Fibroblast of lung (primary cell): ENCODE results near the gene ETDB. TPM values are rescaled to one million over a fixed set of nuclear protein-coding genes. Genes with fewer than 3 reads are reported as not detected.
"Not testable (repeated sequence)": the region's sequence is repeated elsewhere in the genome, so short reads cannot be mapped to it uniquely, and the experiment has no call there.

Experiments used
- DNase-seq, 2 donors: peaks; one replicate each; pipeline versions ENCODE4 v3.0.0 to v3.0.0-alpha.2; 2010; ENCODE audit warnings: low read depth in 2 of 2
- H2AFZ ChIP-seq: 2 replicates; pipeline ENCODE4 v1.5.1; 2012; ENCODE audit warnings: low read length, control low read depth, inconsistent platforms
- H3K27ac ChIP-seq: 2 replicates; pipeline ENCODE4 v1.5.1; 2011; ENCODE audit warnings: low read length, control low read depth; ENCODE audit not compliant: insufficient read depth
- H3K27me3 ChIP-seq: 2 replicates; pipeline ENCODE4 v1.5.1; 2011; ENCODE audit warnings: mild to moderate bottlenecking, low read length; ENCODE audit not compliant: control insufficient read depth, insufficient read depth
- H3K36me3 ChIP-seq: 2 replicates; pipeline ENCODE4 v1.5.1; 2011; ENCODE audit warnings: low read length; ENCODE audit not compliant: control insufficient read depth, insufficient read depth
- H3K4me1 ChIP-seq: 2 replicates; pipeline ENCODE4 v1.5.1; 2011; ENCODE audit warnings: low read length; ENCODE audit not compliant: control insufficient read depth, insufficient read depth; ENCODE audit errors: extremely low read depth
- H3K4me2 ChIP-seq: 2 replicates; pipeline ENCODE4 v1.5.1; 2011; ENCODE audit warnings: low read length, control low read depth; ENCODE audit not compliant: insufficient read depth; ENCODE audit errors: extremely low read depth
- H3K4me3 ChIP-seq, 4 experiments: fragments of 200-600 bp in 1 of 4; sonication (generic) in 1 of 4; replicated peaks in 1 of 4; 2 replicates each; pipeline ENCODE4 v1.5.1; 2011 to 2016; ENCODE audit warnings: low read length in 4 of 4, low read depth in 3 of 4, mild to moderate bottlenecking in 3 of 4, control low read depth in 2 of 4, inconsistent platforms in 1 of 4, mixed read lengths in 1 of 4; ENCODE audit not compliant: insufficient read depth in 1 of 4; ENCODE audit errors: control extremely low read depth in 1 of 4
- H3K79me2 ChIP-seq: 2 replicates; pipeline ENCODE4 v1.5.1; 2012; ENCODE audit warnings: mild to moderate bottlenecking, low read length, inconsistent platforms; ENCODE audit not compliant: control insufficient read depth, insufficient read depth
- H3K9ac ChIP-seq: 2 replicates; pipeline ENCODE4 v1.5.1; 2011; ENCODE audit warnings: mild to moderate bottlenecking, low read length, control low read depth; ENCODE audit not compliant: insufficient read depth
- H3K9me3 ChIP-seq: 2 replicates; pipeline ENCODE4 v1.5.1; 2012; ENCODE audit warnings: low read depth, low read length; ENCODE audit not compliant: control insufficient read depth, insufficient read depth
- H4K20me1 ChIP-seq: 2 replicates; pipeline ENCODE4 v1.5.1; 2011; ENCODE audit warnings: low read length; ENCODE audit not compliant: control insufficient read depth, insufficient read depth; ENCODE audit errors: extremely low read depth
- EZH2 ChIP-seq: IDR thresholded peaks from 2 replicates; pipeline ENCODE4 v1.5.1; 2012; ENCODE audit warnings: low read length, control low read depth, mild to moderate bottlenecking; ENCODE audit errors: missing control alignments
- polyA minus RNA-seq: library from RNA; depleted of rRNA, polyadenylated mRNA; stranded (reverse); fragments of >200 nt; gene quantifications from 2 replicates; pipeline ENCODE4 v1.2.3, GENCODE V29; 2011; ENCODE audit warnings: low replicate concordance
- polyA plus RNA-seq, 2 donors: library from polyadenylated mRNA; depleted of rRNA in 1 of 2; stranded (reverse) in 1 of 2; unstranded in 1 of 2; fragments of >200 nt; gene quantifications; 2 replicates each; pipeline ENCODE4 v1.2.1, GENCODE V29; 2011 to 2012; ENCODE audit warnings: missing spikeins in 1 of 2
- total RNA-seq: library from RNA; depleted of rRNA; stranded (reverse); fragments of >200 nt; gene quantifications from 2 replicates; pipeline ENCODE4 v1.2.1, GENCODE V29; 2014
- TF ChIP-seq, protein P1 (sequence below), 2 donors: IDR thresholded peaks in 1 of 2; conservative IDR thresholded peaks in 1 of 2; 1 replicate in 1 of 2; 2 replicates in 1 of 2; pipeline ENCODE4 v1.5.1; 2011 to 2012; ENCODE audit warnings: low read length in 2 of 2, control low read depth in 1 of 2, inconsistent platforms in 1 of 2, low read depth in 1 of 2, mild to moderate bottlenecking in 1 of 2

Gene ETDB
- total RNA-seq, result not detected in 2 replicates
- not detected in 2 replicates for polyA plus RNA-seq
- polyA plus RNA-seq (2012), result not detected in 2 replicates
- polyA minus RNA-seq, result not detected in 2 replicates

DNA sequence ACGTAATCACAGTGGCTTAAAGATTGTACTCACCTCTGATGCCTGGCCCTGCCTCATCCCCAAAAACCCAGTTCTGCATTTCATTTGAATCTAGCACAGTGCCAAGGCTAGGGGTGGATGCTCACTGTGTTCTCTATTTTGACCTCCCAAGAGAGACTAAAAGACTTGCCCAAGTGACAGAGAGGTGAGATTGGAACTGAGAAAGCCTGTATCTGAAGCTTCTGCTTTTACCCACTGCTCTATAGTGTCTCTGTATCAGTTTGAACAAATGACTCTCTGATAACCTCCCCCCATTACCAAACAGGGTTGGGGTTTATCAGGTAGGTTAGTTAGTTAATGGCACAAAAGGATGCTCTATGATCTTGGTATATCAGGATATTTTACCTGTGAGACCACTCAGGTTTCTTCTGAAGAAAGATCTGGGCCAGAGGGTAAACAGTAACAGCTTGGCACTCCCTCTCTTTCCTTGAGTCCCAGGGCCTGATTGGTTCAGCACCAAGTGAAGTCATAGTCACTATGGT is at the start of gene ETDB:
ETDB (minus strand) TSS at position 471 of the 521 bp plus-strand sequence. CDS start 1,265 bp downstream, outside the sequence.
- H3K4me1 ChIP-seq, H4K20me1 ChIP-seq, H3K27ac ChIP-seq, H3K79me2 ChIP-seq, H3K9ac ChIP-seq, H2AFZ ChIP-seq, DNase-seq, H3K4me2 ChIP-seq, H3K36me3 ChIP-seq, H3K9me3 ChIP-seq, H3K4me3 ChIP-seq, H3K27me3 ChIP-seq: not testable (repeated sequence)

DNA sequence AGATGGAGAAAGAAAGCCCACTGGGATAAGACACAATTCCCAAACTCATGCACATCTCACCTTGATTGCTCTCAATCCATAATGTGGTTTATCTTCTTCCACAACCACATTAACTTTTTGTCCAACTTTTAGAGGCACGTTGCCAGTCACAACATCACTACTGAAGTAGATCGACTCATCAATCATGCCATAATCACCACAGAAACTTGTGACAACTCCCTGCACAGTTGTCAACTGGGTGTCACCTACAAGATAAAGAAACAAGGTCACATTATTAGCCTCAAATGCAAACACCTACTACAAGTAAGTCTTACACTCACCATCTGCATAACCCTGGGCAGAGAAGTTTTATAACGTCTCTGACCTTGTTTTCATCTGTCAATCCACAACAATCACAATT is 49.2 kb upstream of the ETDB start:
- H3K27me3 ChIP-seq, H3K9ac ChIP-seq, H3K36me3 ChIP-seq, H4K20me1 ChIP-seq, DNase-seq, H3K4me3 ChIP-seq, H2AFZ ChIP-seq, H3K79me2 ChIP-seq, H3K4me1 ChIP-seq, H3K4me2 ChIP-seq, H3K27ac ChIP-seq, H3K9me3 ChIP-seq: not testable (repeated sequence)

DNA sequence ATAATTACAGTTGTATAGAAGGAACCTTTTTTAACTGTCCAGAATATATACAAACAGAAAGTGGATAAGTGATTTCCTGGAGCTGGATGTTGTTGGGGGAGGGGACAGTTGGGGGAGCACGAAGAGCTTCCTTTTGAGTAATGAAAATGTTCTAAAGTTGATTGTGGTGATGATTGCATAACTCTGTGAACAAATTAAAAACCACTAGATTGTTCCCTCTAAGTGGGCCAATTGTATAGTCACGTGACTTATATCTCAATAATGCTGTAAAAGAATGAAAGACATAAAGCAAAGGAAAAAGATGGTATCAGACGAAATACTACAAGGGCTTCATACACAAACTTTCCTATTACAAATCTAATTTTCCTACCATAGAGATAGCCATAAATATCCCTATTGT is 48.2 kb upstream of the ETDB start:
- no peaks in the 10 kb centered on the region for H3K79me2 ChIP-seq
- no peak overlapping the region for H3K4me3 ChIP-seq
- no peak overlapping the region for H2AFZ ChIP-seq
- no peak overlapping the region for H3K4me2 ChIP-seq
- H3K27ac ChIP-seq, result no peak overlapping the region
- no peaks in the 10 kb centered on the region for H4K20me1 ChIP-seq
- H3K4me1 ChIP-seq, result no peaks in the 10 kb centered on the region
- TF ChIP-seq, protein P1, sequence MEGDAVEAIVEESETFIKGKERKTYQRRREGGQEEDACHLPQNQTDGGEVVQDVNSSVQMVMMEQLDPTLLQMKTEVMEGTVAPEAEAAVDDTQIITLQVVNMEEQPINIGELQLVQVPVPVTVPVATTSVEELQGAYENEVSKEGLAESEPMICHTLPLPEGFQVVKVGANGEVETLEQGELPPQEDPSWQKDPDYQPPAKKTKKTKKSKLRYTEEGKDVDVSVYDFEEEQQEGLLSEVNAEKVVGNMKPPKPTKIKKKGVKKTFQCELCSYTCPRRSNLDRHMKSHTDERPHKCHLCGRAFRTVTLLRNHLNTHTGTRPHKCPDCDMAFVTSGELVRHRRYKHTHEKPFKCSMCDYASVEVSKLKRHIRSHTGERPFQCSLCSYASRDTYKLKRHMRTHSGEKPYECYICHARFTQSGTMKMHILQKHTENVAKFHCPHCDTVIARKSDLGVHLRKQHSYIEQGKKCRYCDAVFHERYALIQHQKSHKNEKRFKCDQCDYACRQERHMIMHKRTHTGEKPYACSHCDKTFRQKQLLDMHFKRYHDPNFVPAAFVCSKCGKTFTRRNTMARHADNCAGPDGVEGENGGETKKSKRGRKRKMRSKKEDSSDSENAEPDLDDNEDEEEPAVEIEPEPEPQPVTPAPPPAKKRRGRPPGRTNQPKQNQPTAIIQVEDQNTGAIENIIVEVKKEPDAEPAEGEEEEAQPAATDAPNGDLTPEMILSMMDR (conservative IDR thresholded peaks at IDR 0.05 in 1 of 2, IDR thresholded peaks at IDR 0.05 in 1 of 2; ENCODE audit: low read depth in 1 of 2, low read length in 2 of 2), result no peak
- TF ChIP-seq EZH2, result no peak
- no peak overlapping the region for H3K9ac ChIP-seq
- H3K36me3 ChIP-seq, result no peaks in the 10 kb centered on the region
- no peaks in the 10 kb centered on the region for H3K9me3 ChIP-seq
- H3K27me3 ChIP-seq, result no peaks in the 10 kb centered on the region
- no peak for DNase-seq

DNA sequence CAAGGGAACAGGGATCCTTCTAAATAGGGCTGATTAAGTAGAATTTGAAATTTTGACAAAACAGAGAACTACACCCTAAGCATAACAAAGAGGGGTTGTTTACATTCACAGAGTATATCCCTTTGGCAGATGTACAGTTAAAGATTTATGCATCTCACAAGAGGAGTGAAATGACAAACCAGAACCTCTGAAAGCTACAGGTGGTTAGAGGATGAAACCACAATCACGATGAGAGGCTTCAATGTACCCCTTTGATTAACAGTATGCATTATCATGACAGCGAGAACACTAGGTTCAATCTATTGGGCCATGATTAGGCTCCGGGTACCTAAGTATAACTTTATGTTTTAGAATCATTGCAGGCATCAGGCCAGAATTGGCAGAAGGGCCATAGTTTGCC is 34.4 kb upstream of the ETDB start:
- not testable (repeated sequence) for H2AFZ ChIP-seq, H3K4me1 ChIP-seq, H3K4me3 ChIP-seq, H3K79me2 ChIP-seq, H3K27me3 ChIP-seq, DNase-seq, H3K9ac ChIP-seq, H3K4me2 ChIP-seq, H3K27ac ChIP-seq, H3K9me3 ChIP-seq, H4K20me1 ChIP-seq, H3K36me3 ChIP-seq

DNA sequence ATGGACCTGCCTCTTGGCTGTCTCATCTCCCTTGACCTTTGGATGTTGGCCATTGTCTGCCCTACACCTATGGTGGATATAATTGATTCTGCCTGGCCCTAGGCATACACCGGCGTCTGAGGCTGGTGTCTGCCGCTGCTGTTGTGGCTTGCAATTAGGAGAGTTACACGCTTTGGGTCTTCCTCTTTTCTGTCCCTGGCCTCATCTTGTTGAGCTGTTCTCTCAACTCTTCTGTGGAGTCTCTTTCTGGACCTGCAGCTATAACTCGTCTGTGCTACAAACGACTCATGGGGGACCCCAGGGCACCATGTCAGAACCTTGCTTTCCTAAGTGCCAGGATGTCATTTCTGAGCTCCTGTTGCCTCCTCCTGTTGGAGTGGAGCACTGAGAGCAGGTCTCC is 5.8 kb upstream of the ETDB start:
- H3K4me3 ChIP-seq, DNase-seq, H4K20me1 ChIP-seq, H3K27ac ChIP-seq, H2AFZ ChIP-seq, H3K9me3 ChIP-seq, H3K36me3 ChIP-seq, H3K27me3 ChIP-seq, H3K9ac ChIP-seq, H3K4me2 ChIP-seq, H3K79me2 ChIP-seq, H3K4me1 ChIP-seq: not testable (repeated sequence)

DNA sequence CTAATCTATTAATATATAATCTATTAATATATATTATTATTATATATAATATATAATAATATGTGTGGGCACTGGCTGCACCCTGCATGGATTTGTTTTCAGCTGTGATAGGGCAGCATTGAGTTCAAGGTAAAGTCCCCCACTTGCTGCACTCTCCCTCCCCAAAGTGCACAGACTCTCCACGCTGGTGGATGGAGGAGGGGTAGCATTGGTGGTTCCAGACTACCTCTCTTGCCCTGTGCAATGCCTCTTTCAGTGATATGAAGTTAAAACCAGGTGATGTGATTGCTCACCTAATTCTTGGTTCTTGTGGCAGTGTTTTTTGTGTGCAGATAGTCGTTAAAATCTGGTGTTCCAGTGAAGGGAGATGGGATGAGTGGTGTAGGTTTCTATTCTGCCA is 4.3 kb downstream of the ETDB start:
- not testable (repeated sequence) for H3K27me3 ChIP-seq

More for the DNA sequence above, 4.3 kb downstream of the ETDB start:
- H3K36me3 ChIP-seq, H3K4me3 ChIP-seq, H3K79me2 ChIP-seq, H3K4me2 ChIP-seq, DNase-seq, H2AFZ ChIP-seq, H3K9me3 ChIP-seq, H3K4me1 ChIP-seq, H3K9ac ChIP-seq, H3K27ac ChIP-seq, H4K20me1 ChIP-seq: not testable (repeated sequence)
